ENCODE results near the gene TMEM209. TPM values are rescaled to one million over a fixed set of nuclear protein-coding genes. Genes with fewer than 3 reads are reported as not detected.

Gene TMEM209
- total RNA-seq, 1 donor from 2014 or later, result 36.1 TPM

DNA sequence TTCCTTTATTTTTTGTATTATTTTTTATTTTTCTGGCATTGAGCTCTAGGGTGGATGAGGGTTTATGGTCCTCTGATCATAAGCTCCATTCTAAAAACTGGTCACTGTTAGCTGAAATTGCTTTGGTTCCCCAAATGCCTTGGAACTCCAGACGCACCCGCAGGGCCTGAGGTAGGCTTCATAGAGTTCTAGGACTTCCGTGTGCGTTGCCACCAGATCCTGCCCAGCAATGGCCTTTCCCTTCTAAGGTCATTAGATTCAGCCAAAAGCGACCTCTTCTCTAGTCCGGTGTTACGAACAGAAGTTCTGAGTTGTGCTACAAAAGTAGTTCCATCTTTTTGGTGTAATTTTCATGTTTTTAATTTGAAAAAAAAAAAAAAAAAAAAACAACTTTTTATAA is 70.5 kb downstream of the TMEM209 start:
- DNase-seq (ENCODE audit: extremely low spot score, unreplicated experiment), result no peak
- TF ChIP-seq, protein P1, sequence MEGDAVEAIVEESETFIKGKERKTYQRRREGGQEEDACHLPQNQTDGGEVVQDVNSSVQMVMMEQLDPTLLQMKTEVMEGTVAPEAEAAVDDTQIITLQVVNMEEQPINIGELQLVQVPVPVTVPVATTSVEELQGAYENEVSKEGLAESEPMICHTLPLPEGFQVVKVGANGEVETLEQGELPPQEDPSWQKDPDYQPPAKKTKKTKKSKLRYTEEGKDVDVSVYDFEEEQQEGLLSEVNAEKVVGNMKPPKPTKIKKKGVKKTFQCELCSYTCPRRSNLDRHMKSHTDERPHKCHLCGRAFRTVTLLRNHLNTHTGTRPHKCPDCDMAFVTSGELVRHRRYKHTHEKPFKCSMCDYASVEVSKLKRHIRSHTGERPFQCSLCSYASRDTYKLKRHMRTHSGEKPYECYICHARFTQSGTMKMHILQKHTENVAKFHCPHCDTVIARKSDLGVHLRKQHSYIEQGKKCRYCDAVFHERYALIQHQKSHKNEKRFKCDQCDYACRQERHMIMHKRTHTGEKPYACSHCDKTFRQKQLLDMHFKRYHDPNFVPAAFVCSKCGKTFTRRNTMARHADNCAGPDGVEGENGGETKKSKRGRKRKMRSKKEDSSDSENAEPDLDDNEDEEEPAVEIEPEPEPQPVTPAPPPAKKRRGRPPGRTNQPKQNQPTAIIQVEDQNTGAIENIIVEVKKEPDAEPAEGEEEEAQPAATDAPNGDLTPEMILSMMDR (conservative IDR thresholded peaks at IDR 0.05), result no peak
- Mint-ChIP-seq H3K36me3 (peaks cover 42% of the 10 kb centered on the region), H3K27me3 (no peaks in the 10 kb centered on the region), H3K4me1 (ENCODE audit: unreplicated experiment) (peaks cover 17% of the 10 kb centered on the region), H3K4me3 (no peak overlapping the region), H3K9me3 (no peaks in the 10 kb centered on the region), H3K27ac (no peak overlapping the region)

DNA sequence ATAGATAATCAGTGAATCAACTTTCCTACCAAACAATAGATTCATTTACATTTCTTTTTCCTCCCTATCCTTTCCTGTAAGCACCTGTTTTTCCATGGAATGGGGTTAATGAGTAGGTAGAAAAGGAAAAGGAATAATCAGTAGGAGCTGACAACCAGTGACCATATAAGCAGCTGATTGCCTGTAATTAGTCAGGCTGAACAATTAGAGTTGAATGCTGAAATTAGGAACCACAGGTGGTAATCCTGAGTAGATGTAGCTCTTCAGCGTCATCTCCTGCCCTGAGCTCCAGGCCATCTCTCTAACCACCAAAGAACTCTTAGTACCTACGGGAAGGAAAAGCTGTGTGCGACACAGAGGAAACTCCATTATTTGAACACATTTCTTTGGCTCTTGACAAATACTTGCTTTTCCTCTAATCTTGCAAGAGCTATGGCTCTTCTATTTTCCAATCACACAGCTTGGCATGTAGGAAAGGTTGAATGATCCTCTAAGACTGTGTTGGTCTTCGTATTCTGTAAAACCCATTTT is 71.0 kb downstream of the TMEM209 start:
- Mint-ChIP-seq H3K27me3 (no peaks in the 10 kb centered on the region), H3K36me3 (peaks cover 44% of the 10 kb centered on the region), H3K4me1 (ENCODE audit: unreplicated experiment) (peaks cover 14% of the 10 kb centered on the region), H3K9me3 (no peaks in the 10 kb centered on the region), H3K4me3 (no peak overlapping the region), H3K27ac (no peak overlapping the region)
- DNase-seq (ENCODE audit: extremely low spot score, unreplicated experiment), result no peak
- TF ChIP-seq, protein P1 (conservative IDR thresholded peaks at IDR 0.05), result no peak

DNA sequence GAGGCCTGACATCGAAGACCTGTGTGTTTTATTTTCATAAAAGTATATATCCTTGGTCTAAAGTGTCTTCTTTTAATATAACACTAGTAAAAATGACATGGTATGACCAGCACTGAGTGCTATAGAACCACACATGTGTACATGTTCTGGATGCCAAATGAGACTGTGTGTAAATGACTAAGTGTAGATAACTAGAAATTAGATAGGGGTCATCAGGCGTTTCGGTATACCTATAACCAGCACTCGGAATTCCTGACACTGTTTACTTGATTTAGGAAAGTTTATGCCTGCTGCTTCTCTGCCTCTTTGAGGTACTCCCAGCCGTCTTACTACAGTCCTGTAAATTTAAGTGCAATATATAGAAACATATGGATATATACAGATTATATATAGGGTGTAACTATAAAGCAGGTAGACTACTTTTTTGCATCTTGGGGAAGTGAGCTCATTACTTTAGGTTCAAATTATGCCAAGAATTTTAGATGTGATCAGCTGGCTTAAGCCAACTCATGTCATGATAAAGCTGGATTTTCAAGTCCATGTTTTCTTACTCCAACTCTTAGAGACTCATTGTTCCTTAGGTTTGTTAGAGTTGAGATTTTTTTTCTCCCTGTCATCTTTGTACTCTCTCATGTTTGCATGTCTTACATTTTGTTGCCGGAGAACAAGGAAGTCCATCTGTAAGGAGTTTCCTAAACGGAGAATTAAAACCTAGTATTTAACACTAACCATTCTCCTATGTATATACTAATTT is 72.0 kb downstream of the TMEM209 start:
- TF ChIP-seq, protein P1 (conservative IDR thresholded peaks at IDR 0.05), result no peak
- Mint-ChIP-seq H3K27ac (no peak overlapping the region), H3K9me3 (no peaks in the 10 kb centered on the region), H3K4me3 (no peak overlapping the region), H3K27me3 (no peaks in the 10 kb centered on the region), H3K36me3 (peaks cover 46% of the 10 kb centered on the region), H3K4me1 (ENCODE audit: unreplicated experiment) (peaks cover 11% of the 10 kb centered on the region)
- no peak for DNase-seq (ENCODE audit: extremely low spot score, unreplicated experiment)

DNA sequence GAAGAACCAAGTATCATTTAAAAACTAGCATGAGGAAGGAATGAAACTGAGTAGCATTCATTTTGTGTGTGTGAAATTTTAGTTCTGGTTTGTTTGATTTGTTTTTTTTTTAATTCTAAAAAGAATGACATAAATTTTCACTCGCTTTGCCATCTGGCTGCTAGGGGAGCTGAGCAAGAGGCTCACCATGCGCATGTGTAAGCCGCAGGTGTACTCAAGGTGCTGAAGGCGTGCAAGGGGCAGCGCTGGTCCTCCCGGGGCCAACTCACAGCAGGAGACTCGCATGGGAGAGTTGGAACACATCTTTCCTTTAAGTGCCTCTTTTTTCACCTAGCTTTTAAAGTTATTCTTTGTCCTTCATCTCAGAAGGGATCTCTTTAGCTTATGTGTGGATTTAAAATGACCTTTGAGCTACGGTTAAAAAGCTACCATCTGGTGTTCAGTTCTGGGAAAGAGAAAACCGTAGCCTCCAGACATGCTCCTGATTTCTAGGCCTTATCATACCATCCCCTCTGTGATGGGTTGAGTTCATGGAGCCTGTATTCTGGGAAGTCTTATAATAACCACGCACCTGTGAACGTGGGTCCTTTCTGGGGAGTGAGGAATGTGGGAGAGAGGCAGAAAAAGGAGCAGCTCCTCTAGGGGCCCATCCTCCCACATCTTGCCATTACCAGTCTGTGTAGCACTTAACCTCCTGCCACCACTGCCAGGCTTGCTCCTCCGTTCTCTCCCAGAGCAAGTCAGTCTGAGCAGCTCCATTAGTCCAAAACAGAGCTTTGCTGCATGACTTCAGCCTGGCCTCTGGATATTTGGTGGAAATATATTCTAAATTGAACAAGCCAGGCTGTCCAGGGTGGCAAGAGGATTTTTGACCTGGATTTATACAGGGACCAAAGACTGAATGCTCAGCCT is 73.0 kb downstream of the TMEM209 start:
- no peak for DNase-seq (ENCODE audit: extremely low spot score, unreplicated experiment)
- TF ChIP-seq, protein P1 (conservative IDR thresholded peaks at IDR 0.05), result no peak
- Mint-ChIP-seq H3K36me3 (peaks cover 54% of the 10 kb centered on the region), H3K4me3 (no peak overlapping the region), H3K27me3 (no peaks in the 10 kb centered on the region), H3K9me3 (no peaks in the 10 kb centered on the region), H3K27ac (peak overlapping the region; percentile 51), H3K4me1 (ENCODE audit: unreplicated experiment) (peaks cover 20% of the 10 kb centered on the region)

DNA sequence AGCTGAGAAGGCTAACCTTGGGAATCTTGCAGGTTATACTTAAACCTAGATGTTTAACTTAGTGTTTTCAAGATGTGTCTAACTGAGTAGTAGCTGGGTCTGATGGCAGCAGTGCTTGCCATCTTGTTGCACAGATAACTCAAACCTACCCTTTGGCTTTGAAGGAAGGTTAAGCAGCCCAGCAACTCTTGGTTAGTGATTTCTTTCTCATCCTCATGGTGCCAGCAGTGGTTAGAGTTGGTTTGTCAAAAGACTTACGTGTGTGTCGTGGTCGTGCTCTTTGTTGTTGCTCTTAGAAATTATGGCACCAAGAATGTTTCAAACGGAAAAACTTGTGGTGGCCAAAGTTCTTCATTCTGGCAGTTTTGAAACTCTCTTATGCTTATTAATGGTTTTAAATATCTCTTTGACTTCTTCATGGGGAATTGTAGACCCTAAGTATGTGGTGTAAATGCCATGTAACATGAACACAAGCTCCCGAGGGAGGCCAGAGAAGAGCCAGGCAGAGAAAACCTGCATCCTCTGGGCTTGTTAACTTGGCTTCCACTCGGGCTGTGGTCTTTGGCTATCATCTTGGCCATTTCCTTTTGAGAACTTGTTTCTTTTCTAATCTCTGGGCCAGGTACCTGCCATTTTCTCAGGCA is 73.9 kb downstream of the TMEM209 start:
- H3K36me3 Mint-ChIP-seq, result peaks cover 56% of the 10 kb centered on the region
- H3K4me1 Mint-ChIP-seq (ENCODE audit: unreplicated experiment), result peaks cover 23% of the 10 kb centered on the region
- no peak overlapping the region for H3K4me3 Mint-ChIP-seq
- no peak overlapping the region for H3K27ac Mint-ChIP-seq
- TF ChIP-seq, protein P1 (conservative IDR thresholded peaks at IDR 0.05), result no peak
- H3K9me3 Mint-ChIP-seq, result no peaks in the 10 kb centered on the region
- H3K27me3 Mint-ChIP-seq, result no peaks in the 10 kb centered on the region
- DNase-seq (ENCODE audit: extremely low spot score, unreplicated experiment), result no peak

All from type B pancreatic cell (in vitro differentiated cells).